H9 (cell line): ENCODE results near the gene BCL11B. TPM values are rescaled to one million over a fixed set of nuclear protein-coding genes. Genes with fewer than 3 reads are reported as not detected.

Experiments used
- DNase-seq: peaks from one replicate; pipeline ENCODE4 v3.0.0-alpha.2; 2017
- H2AFZ ChIP-seq: one replicate; pipeline ENCODE4 v1.6.1; 2013; ENCODE audit warnings: mild to moderate bottlenecking, low read length, control low read depth, moderate library complexity
- H2AK5ac ChIP-seq: 2 replicates; pipeline ENCODE4 v1.6.1; 2013; ENCODE audit warnings: low read length, control low read depth, mixed read lengths; ENCODE audit not compliant: insufficient read length
- H2BK120ac ChIP-seq: one replicate; pipeline ENCODE4 v1.6.1; 2013; ENCODE audit warnings: low read depth, mild to moderate bottlenecking, low read length, control low read depth, inconsistent platforms; ENCODE audit not compliant: poor library complexity, severe bottlenecking
- H2BK12ac ChIP-seq: 2 replicates; pipeline ENCODE4 v1.6.1; 2013; ENCODE audit warnings: low read length, control low read depth, mixed read lengths, low read depth; ENCODE audit not compliant: insufficient read length
- H2BK15ac ChIP-seq: 2 replicates; pipeline ENCODE4 v1.6.1; 2013; ENCODE audit warnings: low read depth, low read length, control low read depth
- H2BK20ac ChIP-seq: one replicate; pipeline ENCODE4 v1.6.1; 2013; ENCODE audit warnings: low read depth, mild to moderate bottlenecking, low read length, control low read depth, inconsistent platforms; ENCODE audit not compliant: poor library complexity, severe bottlenecking
- H2BK5ac ChIP-seq: 2 replicates; pipeline ENCODE4 v1.6.1; 2013; ENCODE audit warnings: low read length, control low read depth, mixed read lengths; ENCODE audit not compliant: insufficient read length
- H3K14ac ChIP-seq: 2 replicates; pipeline ENCODE4 v1.6.1; 2013; ENCODE audit warnings: low read length, control low read depth; ENCODE audit not compliant: insufficient read depth
- H3K18ac ChIP-seq: 2 replicates; pipeline ENCODE4 v1.6.1; 2013; ENCODE audit warnings: low read depth, mild to moderate bottlenecking, mixed read lengths, low read length, control low read depth; ENCODE audit not compliant: insufficient read length
- H3K23ac ChIP-seq: 2 replicates; pipeline ENCODE4 v1.6.1; 2013; ENCODE audit warnings: low read length, control low read depth, mixed read lengths, low read depth; ENCODE audit not compliant: insufficient read length
- H3K23me2 ChIP-seq: 2 replicates; pipeline ENCODE4 v1.6.1; 2013; ENCODE audit warnings: low read depth, mild to moderate bottlenecking, mixed read lengths, low read length, control low read depth; ENCODE audit not compliant: insufficient read length, poor library complexity, severe bottlenecking
- H3K27ac ChIP-seq: 2 replicates; pipeline ENCODE4 v1.5.1; 2013; ENCODE audit warnings: low read length, control low read depth, mixed read lengths, low read depth; ENCODE audit not compliant: insufficient read length
- H3K27me3 ChIP-seq: 2 replicates; pipeline ENCODE4 v1.6.1; 2013; ENCODE audit warnings: low read length, control low read depth, inconsistent platforms; ENCODE audit not compliant: insufficient read depth
- H3K4ac ChIP-seq: 2 replicates; pipeline ENCODE4 v1.6.1; 2013; ENCODE audit warnings: low read depth, mild to moderate bottlenecking, control low read depth, inconsistent platforms, low read length, moderate library complexity
- H3K4me1 ChIP-seq: 2 replicates; pipeline ENCODE4 v1.6.1; 2013; ENCODE audit warnings: low read length, control low read depth, inconsistent platforms; ENCODE audit not compliant: insufficient read depth
- H3K4me2 ChIP-seq: 2 replicates; pipeline ENCODE4 v1.6.1; 2013; ENCODE audit warnings: low read length, control low read depth, mixed read lengths; ENCODE audit not compliant: insufficient read length, insufficient read depth
- H3K56ac ChIP-seq: 2 replicates; pipeline ENCODE4 v1.6.1; 2013; ENCODE audit warnings: low read depth, mild to moderate bottlenecking, mixed read lengths, low read length, control low read depth; ENCODE audit not compliant: insufficient read length
- H3K79me1 ChIP-seq: 2 replicates; pipeline ENCODE4 v1.6.1; 2013; ENCODE audit warnings: low read depth, mild to moderate bottlenecking, moderate library complexity, low read length, control low read depth, inconsistent platforms; ENCODE audit not compliant: insufficient read depth, poor library complexity, severe bottlenecking
- H3K79me2 ChIP-seq: 2 replicates; pipeline ENCODE4 v1.6.1; 2013; ENCODE audit warnings: low read length, control low read depth, inconsistent platforms; ENCODE audit not compliant: insufficient read depth
- H3K9ac ChIP-seq: 2 replicates; pipeline ENCODE4 v1.6.1; 2013; ENCODE audit warnings: low read length, control low read depth, mixed read lengths; ENCODE audit not compliant: insufficient read length; ENCODE audit errors: extremely low read depth
- H3K9me3 ChIP-seq: one replicate; pipeline ENCODE4 v1.6.1; 2013; ENCODE audit warnings: low read depth, low read length, inconsistent platforms; ENCODE audit not compliant: control insufficient read depth
- H3T11ph ChIP-seq: one replicate; pipeline ENCODE4 v1.6.1; 2013; ENCODE audit warnings: mild to moderate bottlenecking, low read length, control low read depth, inconsistent platforms
- H4K20me1 ChIP-seq: one replicate; pipeline ENCODE4 v1.6.1; 2013; ENCODE audit not compliant: control insufficient read depth, insufficient read length, insufficient read depth
- H4K5ac ChIP-seq: 2 replicates; pipeline ENCODE4 v1.6.1; 2013; ENCODE audit warnings: low read depth, mild to moderate bottlenecking, mixed read lengths, low read length, control low read depth; ENCODE audit not compliant: insufficient read length
- H4K8ac ChIP-seq: replicated peaks from 2 replicates; pipeline ENCODE4 v1.6.1; 2013; ENCODE audit warnings: low read length, control low read depth, mixed read lengths, low read depth; ENCODE audit not compliant: insufficient read length
- H4K91ac ChIP-seq: 2 replicates; pipeline ENCODE4 v1.6.1; 2013; ENCODE audit warnings: low read depth, mild to moderate bottlenecking, moderate library complexity, mixed read lengths, low read length, control low read depth; ENCODE audit not compliant: insufficient read length
- H3K27ac Mint-ChIP-seq, 3 experiments: 2 replicates in 2 of 3; 3 replicates in 1 of 3; pipeline ENCODE4 v1.8.0; 2020 to 2021; ENCODE audit warnings: mixed read lengths in 3 of 3, mild to moderate bottlenecking in 1 of 3, moderate library complexity in 1 of 3
- H3K27me3 Mint-ChIP-seq: 2 replicates; pipeline ENCODE4 v1.8.0; 2021; ENCODE audit warnings: low read depth, mild to moderate bottlenecking, moderate library complexity, mixed read lengths
- H3K36me3 Mint-ChIP-seq, 3 experiments: 2 replicates in 2 of 3; 3 replicates in 1 of 3; pipeline ENCODE4 v1.8.0; 2020 to 2021; ENCODE audit warnings: low read depth in 3 of 3, mixed read lengths in 3 of 3; ENCODE audit not compliant: insufficient read depth in 1 of 3
- H3K4me1 Mint-ChIP-seq, 2 experiments: 2 replicates each; pipeline ENCODE4 v1.8.0; 2020; ENCODE audit warnings: mixed read lengths in 2 of 2
- H3K4me3 Mint-ChIP-seq, 2 experiments: 2 replicates in 1 of 2; 3 replicates in 1 of 2; pipeline ENCODE4 v1.8.0; 2020 to 2021; ENCODE audit warnings: mild to moderate bottlenecking in 2 of 2, mixed read lengths in 2 of 2, moderate library complexity in 1 of 2
- H3K9me3 Mint-ChIP-seq, 2 experiments: 2 replicates in 1 of 2; 3 replicates in 1 of 2; pipeline ENCODE4 v1.8.0; 2020; ENCODE audit warnings: mild to moderate bottlenecking in 2 of 2, mixed read lengths in 2 of 2, moderate library complexity in 1 of 2
- CTCF ChIP-seq: fragments of 200-600 bp; sonication (generic); conservative IDR thresholded peaks from 3 replicates; pipeline ENCODE4 v1.8.0; 2021; ENCODE audit warnings: antibody characterized with exemption, mild to moderate bottlenecking
- WGBS: extraction: QIAGEN DNeasy Blood & Tissue Kit; methylation state at CpG from one replicate; pipeline ENCODE4 v1.1.7; 2013; ENCODE audit warnings: missing lambda C conversion rate, low lambda C conversion rate, mixed read lengths; ENCODE audit not compliant: insufficient read length; ENCODE audit errors: extremely low coverage; 5-methylcytosine and 5-hydroxymethylcytosine counted together
- total RNA-seq: library from RNA; stranded (reverse); gene quantifications from 2 replicates; pipeline ENCODE4 v1.2.1, GENCODE V29; 2021

Gene BCL11B
- total RNA-seq, 1 experiment from 2014 or later: 4.9 TPM

DNA sequence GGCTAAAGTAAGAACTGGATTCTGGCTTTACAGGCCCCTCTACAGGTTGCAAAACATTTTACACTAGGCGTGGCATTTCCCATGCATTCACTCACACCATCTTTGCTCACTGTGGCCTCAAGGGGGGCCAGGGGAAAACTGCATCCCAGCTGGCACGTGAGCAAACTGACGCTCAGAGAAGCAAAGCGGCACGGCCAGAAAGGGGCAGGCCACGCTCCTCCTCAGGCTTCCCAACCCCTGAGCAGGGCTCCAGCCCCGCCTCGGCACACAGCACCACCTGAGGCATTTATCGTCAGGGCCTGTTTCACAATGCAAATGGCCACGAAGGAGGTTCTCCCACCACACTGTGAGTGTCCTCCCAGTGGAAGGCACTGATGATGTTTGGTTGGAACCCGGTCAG lies 90.8 kb downstream of the BCL11B start:
- Mint-ChIP-seq H3K36me3 (peaks cover 0 to 1% (median 0%) of the 10 kb centered on the region in 3 experiments; a peak in 2 of 7 replicates), H3K9me3 (no peaks in the 10 kb centered on the region), H3K4me1 (peaks cover 9 to 10% of the 10 kb centered on the region in 2 experiments; a peak in 2 of 4 replicates), H3K27ac (no peak overlapping the region), H3K4me3 (no peak overlapping the region), H3K27me3 (no peaks in the 10 kb centered on the region; the same call in none of the 2 replicates)
- Histone ChIP-seq H4K91ac (no peak overlapping the region), H2BK20ac (no peak overlapping the region), H3K14ac (no peak overlapping the region), H3K79me2 (no peaks in the 10 kb centered on the region; the same call in 1 of the 2 replicates), H3K79me1 (no peaks in the 10 kb centered on the region), H4K20me1 (peaks cover 2% of the 10 kb centered on the region), H2BK12ac (no peak overlapping the region), H3K4me2 (no peak overlapping the region), H3K4me1 (no peaks in the 10 kb centered on the region), H4K8ac (no peak overlapping the region), H2AK5ac (no peak overlapping the region), H2BK15ac (no peak overlapping the region), H2BK5ac (no peak overlapping the region), H3K9ac (no peak overlapping the region), H3K23ac (no peak overlapping the region), H3K9me3 (no peaks in the 10 kb centered on the region), H2BK120ac (no peak overlapping the region), H3K27ac (no peak overlapping the region), H2AFZ (no peak overlapping the region), H3K27me3 (no peaks in the 10 kb centered on the region), H3K4ac (no peak overlapping the region), H3K23me2 (no peaks in the 10 kb centered on the region), H3K18ac (peak overlapping the region; percentile 31), H4K5ac (no peak overlapping the region), H3T11ph (no peak overlapping the region), H3K56ac (no peak overlapping the region)
- WGBS: no CpG with 5 or more reads among the region's 11 CpGs
- TF ChIP-seq CTCF: no peak
- no peak for DNase-seq
